ENCODE data around the gene HEBP2. TPM values are rescaled to one million over a fixed set of nuclear protein-coding genes. Genes with fewer than 3 reads are reported as not detected.

HEBP2 gene
- total RNA-seq, 4 donors from 2014 or later = 8.5 to 80.7 (median 35.1) TPM

- no peak for TF ChIP-seq POLR2A (IDR thresholded peaks at IDR 0.05)
- TF ChIP-seq CTCF (IDR thresholded peaks at IDR 0.05) = no peak
- Histone ChIP-seq H3K4me1 (no peaks in the 10 kb centered on the region), H3K9me3 (no peaks in the 10 kb centered on the region), H3K36me3 (no peaks in the 10 kb centered on the region), H3K27ac (no peak overlapping the region), H3K4me3 (no peak overlapping the region), H3K27me3 (no peaks in the 10 kb centered on the region)
- no peak for DNase-seq
- intact Hi-C loops (cut with DNase I; ENCODE audit: low total_unique reads) = no loop called here
Observed at GRCh38 chr6:138387577-138388368, 16.2 kb upstream of the HEBP2 start.

GRCh38 chr6:138389551-138389950 lies 14.5 kb upstream of the HEBP2 start:
- Histone ChIP-seq H3K4me1 (no peaks in the 10 kb centered on the region), H3K4me3 (no peak overlapping the region), H3K27me3 (no peaks in the 10 kb centered on the region), H3K9me3 (no peaks in the 10 kb centered on the region), H3K36me3 (no peaks in the 10 kb centered on the region), H3K27ac (no peak overlapping the region)
- no peak for TF ChIP-seq CTCF (IDR thresholded peaks at IDR 0.05)
- TF ChIP-seq POLR2A (IDR thresholded peaks at IDR 0.05) = no peak
- no peak for DNase-seq
- intact Hi-C loops (cut with DNase I; ENCODE audit: low total_unique reads) = no loop called here

- no peak for DNase-seq
- no peak for TF ChIP-seq POLR2A (IDR thresholded peaks at IDR 0.05)
- TF ChIP-seq CTCF (IDR thresholded peaks at IDR 0.05) = no peak
- Histone ChIP-seq H3K36me3 (no peaks in the 10 kb centered on the region), H3K9me3 (no peaks in the 10 kb centered on the region), H3K27me3 (no peaks in the 10 kb centered on the region), H3K4me1 (no peaks in the 10 kb centered on the region), H3K27ac (no peak overlapping the region), H3K4me3 (no peak overlapping the region)
- intact Hi-C loops (cut with DNase I; ENCODE audit: low total_unique reads) = no loop called here
Observed at GRCh38 chr6:138393871-138394783, 9.9 kb upstream of the HEBP2 start.

GRCh38 chr6:138396709-138397108 lies 7.3 kb upstream of the HEBP2 start:
- H3K27ac ChIP-seq = no peak overlapping the region
- intact Hi-C loops (cut with DNase I; ENCODE audit: low total_unique reads) = no loop called here
- TF ChIP-seq CTCF (IDR thresholded peaks at IDR 0.05) (no peak), POLR2A (IDR thresholded peaks at IDR 0.05) (no peak)
- DNase-seq = no peak
- H3K36me3 ChIP-seq = no peaks in the 10 kb centered on the region
- H3K4me3 ChIP-seq = no peak overlapping the region
- no peaks in the 10 kb centered on the region for H3K9me3 ChIP-seq
- no peaks in the 10 kb centered on the region for H3K27me3 ChIP-seq
- no peaks in the 10 kb centered on the region for H3K4me1 ChIP-seq
